SK-N-MC (cell line): ENCODE data around the gene G6PC1.
"Not testable (repeated sequence)": the region's sequence is repeated elsewhere in the genome, so short reads cannot be mapped to it uniquely, and the experiment has no call there.

Experiments used
- DNase-seq: peaks from one replicate; pipeline ENCODE4 v3.0.0-alpha.2; 2011; ENCODE audit warnings: low read depth, low spot score
- H3K27ac ChIP-seq: fragments of 200-600 bp; sonication (generic); 2 replicates; pipeline ENCODE4 v1.5.1; 2016; ENCODE audit warnings: mixed run types
- H3K36me3 ChIP-seq: fragments of 200-600 bp; sonication (generic); 2 replicates; pipeline ENCODE4 v1.6.1; 2017; ENCODE audit warnings: antibody characterized with exemption, low read length, mixed read lengths; ENCODE audit not compliant: insufficient read depth
- H3K4me3 ChIP-seq: fragments of 200-600 bp; sonication (generic); 2 replicates; pipeline ENCODE4 v1.5.1; 2016
- H3K9ac ChIP-seq: fragments of 200-600 bp; sonication (generic); 2 replicates; pipeline ENCODE4 v1.8.0; 2017; ENCODE audit warnings: mixed run types, mixed read lengths; ENCODE audit not compliant: insufficient read length
- H3K9me3 ChIP-seq: fragments of 200-600 bp; sonication (generic); 2 replicates; pipeline ENCODE4 v1.6.1; 2017; ENCODE audit warnings: low read depth, mild to moderate bottlenecking, antibody characterized with exemption, low read length, moderate library complexity, mixed read lengths
- EZH2 ChIP-seq: fragments of 200-600 bp; sonication (generic); IDR thresholded peaks from one replicate; pipeline ENCODE4 v1.6.1; 2017; ENCODE audit warnings: antibody characterized with exemption
- FOXP2 ChIP-seq: optimal IDR thresholded peaks from 2 replicates; pipeline ENCODE3; 2011; ENCODE audit warnings: mild to moderate bottlenecking, moderate library complexity; ENCODE audit not compliant: insufficient read depth; ENCODE audit errors: extremely low read length, control extremely low read depth
- POLR2AphosphoS5 ChIP-seq: IDR thresholded peaks from 2 replicates; pipeline ENCODE4 v1.6.1; 2012; ENCODE audit warnings: mild to moderate bottlenecking, low read depth, low read length, borderline replicate concordance

G6PC1 gene

GRCh38 chr17:42900460-42901331 is at the start of gene G6PC1:
Gene G6PC1, plus strand, starts transcription at chr17:42900799. Its CDS starts 78 bp downstream, at chr17:42900877.
- DNase-seq: no peak
- Histone ChIP-seq H3K9ac (no peak within 1 kb of the TSS), H3K36me3 (no peaks in the 10 kb centered on the region), H3K4me3 (no peak within 1 kb of the TSS), H3K27ac (no peak within 1 kb of the TSS), H3K9me3 (no peaks in the 10 kb centered on the region)
- TF ChIP-seq FOXP2 (no peak), POLR2AphosphoS5 (no peak), EZH2 (no peak)

- TF ChIP-seq POLR2AphosphoS5: no peak
- TF ChIP-seq EZH2: no peak
- no peak for TF ChIP-seq FOXP2
- H3K27ac ChIP-seq: no peak within 1 kb of the TSS
- H3K9me3 ChIP-seq: no peaks in the 10 kb centered on the region
- H3K4me3 ChIP-seq: no peak within 1 kb of the TSS
- no peaks in the 10 kb centered on the region for H3K36me3 ChIP-seq
- no peak for DNase-seq
- no peak within 1 kb of the TSS for H3K9ac ChIP-seq
These were observed 49.6 kb upstream of the G6PC1 start, which contains the start of gene AOC3 for GRCh38 chr17:42850954-42851353. Gene AOC3, plus strand, starts transcription at chr17:42851199. Its CDS starts 145 bp downstream, at chr17:42851344.

- not testable (repeated sequence) for H3K9ac ChIP-seq, H3K4me3 ChIP-seq, DNase-seq, H3K9me3 ChIP-seq, H3K36me3 ChIP-seq, H3K27ac ChIP-seq
These were observed 49.0 kb upstream of the G6PC1 start for GRCh38 chr17:42851371-42852240.

- H3K27ac ChIP-seq: no peak overlapping the region
- H3K9ac ChIP-seq: no peak overlapping the region
- no peak overlapping the region for H3K4me3 ChIP-seq
- H3K36me3 ChIP-seq: no peaks in the 10 kb centered on the region
- TF ChIP-seq FOXP2 (no peak), POLR2AphosphoS5 (no peak), EZH2 (no peak)
- no peak for DNase-seq
- H3K9me3 ChIP-seq: no peaks in the 10 kb centered on the region
These were observed 48.2 kb upstream of the G6PC1 start for GRCh38 chr17:42852351-42852750.

GRCh38 chr17:42853004-42853403 is 47.6 kb upstream of the G6PC1 start:
- no peak overlapping the region for H3K4me3 ChIP-seq
- no peak overlapping the region for H3K27ac ChIP-seq
- no peak for DNase-seq
- no peak overlapping the region for H3K9ac ChIP-seq
- H3K9me3 ChIP-seq: no peaks in the 10 kb centered on the region
- TF ChIP-seq EZH2 (no peak), FOXP2 (no peak), POLR2AphosphoS5 (no peak)
- H3K36me3 ChIP-seq: no peaks in the 10 kb centered on the region

GRCh38 chr17:42853597-42853967 is 47.0 kb upstream of the G6PC1 start:
- Histone ChIP-seq H3K9me3 (no peaks in the 10 kb centered on the region), H3K9ac (no peak overlapping the region), H3K27ac (no peak overlapping the region), H3K4me3 (no peak overlapping the region), H3K36me3 (no peaks in the 10 kb centered on the region)
- TF ChIP-seq POLR2AphosphoS5: no peak
- no peak for TF ChIP-seq FOXP2
- TF ChIP-seq EZH2: no peak
- DNase-seq: no peak

- no peaks in the 10 kb centered on the region for H3K9me3 ChIP-seq
- TF ChIP-seq FOXP2: no peak
- no peak for TF ChIP-seq POLR2AphosphoS5
- no peak for TF ChIP-seq EZH2
- H3K36me3 ChIP-seq: no peaks in the 10 kb centered on the region
- H3K27ac ChIP-seq: no peak overlapping the region
- DNase-seq: no peak
- H3K4me3 ChIP-seq: no peak overlapping the region
- no peak overlapping the region for H3K9ac ChIP-seq
These were observed 46.4 kb upstream of the G6PC1 start for GRCh38 chr17:42853968-42854790.
